Right ventricle myocardium superior (tissue), 1 donor: ENCODE data around the gene OR10G4. TPM values are rescaled to one million over a fixed set of nuclear protein-coding genes. Genes with fewer than 3 reads are reported as not detected.
"Not testable (repeated sequence)": the region's sequence is repeated elsewhere in the genome, so short reads cannot be mapped to it uniquely, and the experiment has no call there.

Experiments used
- ATAC-seq: fragments of 200-7000 bp; cut with Tn5 transposase; one replicate; pipeline ENCODE4 v1.9.1; 2020; ENCODE audit warnings: mild to moderate bottlenecking; ENCODE audit not compliant: poor library complexity
- DNase-seq: peaks from one replicate; pipeline ENCODE4 v3.0.0-alpha.2; 2020
- intact Hi-C: fragments of 100-400 bp; cut with DNase I; formaldehyde crosslinking; loops from one replicate; pipeline ENCODE4 v1.11.2; 2022
- long read RNA-seq: library from polyadenylated mRNA; unstranded; transcript quantifications from one replicate; pipeline ENCODE4 v2.0.0, GENCODE V29; 2021
- total RNA-seq: library from RNA; stranded (reverse); fragmentation: NEBNext Ultra II Directional; extraction: Animal tissue kit (Norgen Biotek cat#: 25700); gene quantifications from one replicate; pipeline ENCODE4 v1.2.1, GENCODE V29; 2021
- donor health status: DM: no; HTN: yes; CAD: no; lungs with severe emphysema.

Gene OR10G4
- total RNA-seq, result not detected
- long read RNA-seq, result 0 reads

- ATAC-seq (no peak), DNase-seq (no peak)
- intact Hi-C loops, result no loop called here
Observed at GRCh38 chr11:124012697-124013096, at the start of gene OR10G4. Gene OR10G4, plus strand, starts transcription at chr11:124012997. Its CDS starts 2,578 bp downstream, at chr11:124015575.

GRCh38 chr11:123973816-123974215, 39.0 kb upstream of the OR10G4 start:
- intact Hi-C loops, result no loop called here
- no peak for ATAC-seq
- no peak for DNase-seq

- DNase-seq (no peak), ATAC-seq (no peak)
- intact Hi-C loops, result no loop called here
Observed at GRCh38 chr11:123976770-123977560, 35.8 kb upstream of the OR10G4 start.

- intact Hi-C loops, result no loop called here
- DNase-seq, result no peak
Observed at GRCh38 chr11:123977731-123978347, 35.0 kb upstream of the OR10G4 start, which contains the start of gene OR10S1. Gene OR10S1, minus strand, starts transcription at chr11:123977781. Its CDS starts 117 bp downstream, at chr11:123977664.

GRCh38 chr11:123979311-123979710, 33.5 kb upstream of the OR10G4 start:
- intact Hi-C loops, result no loop called here
- ATAC-seq, result no peak
- DNase-seq, result no peak

More at GRCh38 chr11:123977731-123978347, 35.0 kb upstream of the OR10G4 start, which contains the start of gene OR10S1:
- no peak for ATAC-seq

GRCh38 chr11:123995119-123995518, 17.7 kb upstream of the OR10G4 start, which contains the start of gene OR10G6:
Gene OR10G6, minus strand, starts transcription at chr11:123995161. Its CDS starts 0 bp downstream, at chr11:123995161.
- ATAC-seq, result no peak
- intact Hi-C loops, result no loop called here

GRCh38 chr11:124015837-124016236, 3.0 kb downstream of the OR10G4 start:
- DNase-seq, intact Hi-C loops, ATAC-seq: not testable (repeated sequence)

More at GRCh38 chr11:123995119-123995518, 17.7 kb upstream of the OR10G4 start, which contains the start of gene OR10G6:
- DNase-seq, result no peak

- intact Hi-C loops, result no loop called here
- ATAC-seq (no peak), DNase-seq (no peak)
Observed at GRCh38 chr11:124026498-124026897, 13.7 kb downstream of the OR10G4 start, which contains the start of gene OR10G8. Gene OR10G8, plus strand, starts transcription at chr11:124026798. Its CDS starts 2,825 bp downstream, at chr11:124029623.

GRCh38 chr11:124036666-124037065, 23.9 kb downstream of the OR10G4 start:
- DNase-seq (no peak), ATAC-seq (no peak)
- intact Hi-C loops, result no loop called here

GRCh38 chr11:124039557-124039956, 26.8 kb downstream of the OR10G4 start:
- intact Hi-C loops, result no loop called here
- no peak for ATAC-seq

GRCh38 chr11:124041254-124041653, 28.5 kb downstream of the OR10G4 start, which contains the start of gene OR10G7:
Gene OR10G7, minus strand, starts transcription at chr11:124041325. Its CDS starts 2,324 bp downstream, at chr11:124039001.
- intact Hi-C loops, result no loop called here
- DNase-seq, result no peak
- no peak for ATAC-seq

More at GRCh38 chr11:124039557-124039956, 26.8 kb downstream of the OR10G4 start:
- DNase-seq, result no peak

- DNase-seq (no peak), ATAC-seq (no peak)
- intact Hi-C loops, result no loop called here
Observed at GRCh38 chr11:124043420-124043819, 30.6 kb downstream of the OR10G4 start.

GRCh38 chr11:124050748-124051147, 38.0 kb downstream of the OR10G4 start:
- ATAC-seq (no peak), DNase-seq (no peak)
- intact Hi-C loops, result no loop called here

GRCh38 chr11:124052966-124053365, 40.2 kb downstream of the OR10G4 start:
- no peak for DNase-seq
- ATAC-seq, result no peak
- intact Hi-C loops, result no loop called here

Other genes with a start within 250 kb of the OR10G4 start
- not detected for gene OR6M1, start 206.6 kb upstream of the OR10G4 start, total RNA-seq
- not detected for gene TMEM225, start 127.3 kb upstream of the OR10G4 start, total RNA-seq
- gene OR8D4, start 110.8 kb upstream of the OR10G4 start, total RNA-seq, result not detected
- not detected for gene OR4D5, start 73.4 kb upstream of the OR10G4 start, total RNA-seq
- gene OR6T1, start 69.2 kb upstream of the OR10G4 start, total RNA-seq, result not detected
- not detected for gene OR10S1, start 35.2 kb upstream of the OR10G4 start, total RNA-seq
- gene OR10G6, start 17.8 kb upstream of the OR10G4 start, total RNA-seq, result not detected
- gene OR10G9, start 10.0 kb downstream of the OR10G4 start, total RNA-seq, result not detected
- not detected for gene OR10G8, start 13.8 kb downstream of the OR10G4 start, total RNA-seq
- not detected for gene OR10G7, start 28.3 kb downstream of the OR10G4 start, total RNA-seq
- 3.5 TPM for gene VWA5A, start 102.5 kb downstream of the OR10G4 start, total RNA-seq
- gene OR10D3, start 170.3 kb downstream of the OR10G4 start, total RNA-seq, result not detected
- not detected for gene OR8G1, start 228.1 kb downstream of the OR10G4 start, total RNA-seq
- gene OR8G5, start 243.4 kb downstream of the OR10G4 start, total RNA-seq, result not detected